Measurements from ENCODE around the gene SAMHD1.
A peak's percentile ranks its signal among the peaks of the same experiment; 100 is the strongest.
"Not testable (repeated sequence)": the region's sequence is repeated elsewhere in the genome, so short reads cannot be mapped to it uniquely, and the experiment has no call there.

Gene SAMHD1

DNA sequence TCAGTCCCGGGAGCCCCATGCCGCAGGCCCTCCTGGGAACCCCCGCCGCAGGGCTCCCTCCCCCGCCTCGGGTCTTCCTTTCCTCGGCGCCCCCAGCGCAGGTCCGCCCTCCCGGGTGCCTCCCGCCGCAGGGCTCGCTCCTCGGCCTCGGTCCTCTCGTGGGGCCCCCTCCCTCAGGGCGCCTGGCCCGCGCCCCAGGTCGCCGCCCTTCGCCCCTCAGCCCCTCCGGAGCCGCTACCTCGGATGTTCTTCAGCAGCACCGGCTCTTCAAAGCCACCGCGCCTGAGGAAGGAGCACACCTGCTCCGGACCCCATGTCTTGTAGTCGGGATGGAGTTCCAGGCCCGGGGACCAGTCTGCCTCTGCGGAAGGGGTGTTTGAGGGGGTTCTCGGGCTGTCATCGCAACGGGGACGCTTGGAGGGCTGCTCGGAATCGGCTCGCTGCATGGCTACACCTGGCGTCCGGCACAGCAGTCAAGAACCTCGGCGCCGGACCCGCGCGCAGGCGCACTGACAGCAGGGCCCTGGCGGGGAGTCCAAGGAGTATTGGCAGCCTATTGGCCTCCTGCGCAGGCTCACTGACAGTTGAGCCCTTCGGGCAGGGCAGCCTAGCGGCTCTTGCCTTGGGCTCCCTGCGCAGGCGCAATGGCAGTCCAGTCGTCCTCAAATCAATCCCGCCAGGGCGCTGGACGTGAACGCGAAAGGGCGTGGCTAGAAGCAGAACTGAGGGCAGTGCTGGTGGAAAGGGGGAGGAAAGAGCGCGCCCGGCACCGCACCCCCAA is at the start of gene SAMHD1:
Gene SAMHD1, minus strand, starts transcription at position 511 of the 781 bp plus-strand sequence. Its CDS starts 65 bp downstream, at position 446.
- Histone ChIP-seq H3K27me3 (ENCODE audit: control insufficient read depth, insufficient read depth, low read length) (peaks cover 15% of the 10 kb centered on the region), H3K27ac (ENCODE audit: low read length) (no peak within 1 kb of the TSS), H3K9me3 (ENCODE audit: control insufficient read depth, low read depth, low read length) (no peaks in the 10 kb centered on the region), H3K4me3 (ENCODE audit: low read length) (peak within 1 kb of the TSS; percentile 85), H3K4me1 (ENCODE audit: control insufficient read depth, low read depth, low read length) (peaks cover 19% of the 10 kb centered on the region), H3K9ac (ENCODE audit: low read length) (peak within 1 kb of the TSS; percentile 38), H3K36me3 (ENCODE audit: control insufficient read depth, low read depth, low read length) (no peaks in the 10 kb centered on the region)

DNA sequence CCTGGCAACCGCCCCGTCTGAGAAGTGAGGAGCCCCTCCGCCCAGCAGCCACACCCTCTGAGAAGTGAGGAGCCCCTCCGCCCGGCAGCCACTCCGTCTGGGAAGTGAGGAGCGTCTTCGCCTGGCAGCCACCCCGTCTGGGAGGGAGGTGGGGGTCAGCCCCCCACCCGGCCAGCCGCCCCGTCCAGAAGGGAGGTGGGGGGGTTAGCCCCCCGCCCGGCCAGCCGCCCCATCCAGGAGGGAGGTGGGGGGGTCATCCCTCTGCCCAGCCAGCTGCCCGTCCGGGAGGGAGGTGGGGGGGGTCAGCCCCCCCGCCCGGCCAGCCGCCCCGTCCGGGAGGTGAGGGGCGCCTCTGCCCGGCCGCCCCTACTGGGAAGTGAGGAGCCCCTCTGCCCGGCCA is 48.7 kb upstream of the SAMHD1 start:
- not testable (repeated sequence) for H3K27me3 ChIP-seq (ENCODE audit: control insufficient read depth, insufficient read depth, low read length); H3K4me3 ChIP-seq (ENCODE audit: low read length); H3K9me3 ChIP-seq (ENCODE audit: control insufficient read depth, low read depth, low read length); H3K27ac ChIP-seq (ENCODE audit: low read length); H3K4me1 ChIP-seq (ENCODE audit: control insufficient read depth, low read depth, low read length); H3K9ac ChIP-seq (ENCODE audit: low read length)
- H3K36me3 ChIP-seq (ENCODE audit: control insufficient read depth, low read depth, low read length) = peaks cover 28% of the 10 kb centered on the region

DNA sequence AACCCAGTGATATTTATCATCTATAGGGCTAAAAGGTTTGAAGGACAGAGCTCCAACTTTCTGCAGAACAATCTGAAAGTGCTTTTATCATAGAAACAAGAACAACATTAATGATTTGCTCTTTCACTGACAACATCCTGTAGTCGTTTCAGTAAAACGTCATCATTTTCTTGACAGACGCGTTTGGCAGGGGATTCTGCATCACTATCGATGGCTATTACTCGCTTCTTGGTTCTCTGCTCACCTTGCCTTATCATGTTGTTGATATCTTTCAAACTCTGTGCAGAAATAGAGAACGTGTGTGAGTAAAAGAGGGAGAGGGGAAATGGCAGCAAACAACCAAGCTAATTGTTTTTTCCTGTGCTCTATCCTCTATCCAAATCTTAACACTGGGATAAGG is 47.1 kb upstream of the SAMHD1 start:
- no peak overlapping the region for H3K4me3 ChIP-seq (ENCODE audit: low read length)
- H3K27me3 ChIP-seq (ENCODE audit: control insufficient read depth, insufficient read depth, low read length) = no peaks in the 10 kb centered on the region
- no peak overlapping the region for H3K9ac ChIP-seq (ENCODE audit: low read length)
- H3K9me3 ChIP-seq (ENCODE audit: control insufficient read depth, low read depth, low read length) = no peaks in the 10 kb centered on the region
- no peaks in the 10 kb centered on the region for H3K4me1 ChIP-seq (ENCODE audit: control insufficient read depth, low read depth, low read length)
- H3K27ac ChIP-seq (ENCODE audit: low read length) = no peak overlapping the region
- peaks cover 31% of the 10 kb centered on the region for H3K36me3 ChIP-seq (ENCODE audit: control insufficient read depth, low read depth, low read length)

- Histone ChIP-seq H3K4me3 (ENCODE audit: low read length) (no peak overlapping the region), H3K9ac (ENCODE audit: low read length) (no peak overlapping the region), H3K36me3 (ENCODE audit: control insufficient read depth, low read depth, low read length) (peaks cover 21% of the 10 kb centered on the region), H3K9me3 (ENCODE audit: control insufficient read depth, low read depth, low read length) (peaks cover 5% of the 10 kb centered on the region), H3K27me3 (ENCODE audit: control insufficient read depth, insufficient read depth, low read length) (no peaks in the 10 kb centered on the region), H3K27ac (ENCODE audit: low read length) (no peak overlapping the region), H3K4me1 (ENCODE audit: control insufficient read depth, low read depth, low read length) (no peaks in the 10 kb centered on the region)
These were observed 45.6 kb upstream of the SAMHD1 start for GRCh38 chr20:36997121-36997520.

- H3K4me3 ChIP-seq (ENCODE audit: low read length); H3K4me1 ChIP-seq (ENCODE audit: control insufficient read depth, low read depth, low read length); H3K9me3 ChIP-seq (ENCODE audit: control insufficient read depth, low read depth, low read length); H3K27me3 ChIP-seq (ENCODE audit: control insufficient read depth, insufficient read depth, low read length); H3K27ac ChIP-seq (ENCODE audit: low read length); H3K9ac ChIP-seq (ENCODE audit: low read length): not testable (repeated sequence)
- peaks cover 21% of the 10 kb centered on the region for H3K36me3 ChIP-seq (ENCODE audit: control insufficient read depth, low read depth, low read length)
These were observed 42.7 kb upstream of the SAMHD1 start for GRCh38 chr20:36994221-36994620.

- Histone ChIP-seq H3K9ac (ENCODE audit: low read length) (no peak overlapping the region), H3K4me1 (ENCODE audit: control insufficient read depth, low read depth, low read length) (no peaks in the 10 kb centered on the region), H3K27me3 (ENCODE audit: control insufficient read depth, insufficient read depth, low read length) (no peaks in the 10 kb centered on the region), H3K9me3 (ENCODE audit: control insufficient read depth, low read depth, low read length) (peaks cover 5% of the 10 kb centered on the region), H3K4me3 (ENCODE audit: low read length) (no peak overlapping the region), H3K27ac (ENCODE audit: low read length) (no peak overlapping the region), H3K36me3 (ENCODE audit: control insufficient read depth, low read depth, low read length) (peaks cover 20% of the 10 kb centered on the region)
These were observed 41.4 kb upstream of the SAMHD1 start for GRCh38 chr20:36992802-36993334.

- Histone ChIP-seq H3K9me3 (ENCODE audit: control insufficient read depth, low read depth, low read length) (peaks cover 5% of the 10 kb centered on the region), H3K27ac (ENCODE audit: low read length) (no peak overlapping the region), H3K36me3 (ENCODE audit: control insufficient read depth, low read depth, low read length) (peaks cover 11% of the 10 kb centered on the region), H3K9ac (ENCODE audit: low read length) (no peak overlapping the region), H3K4me3 (ENCODE audit: low read length) (no peak overlapping the region), H3K27me3 (ENCODE audit: control insufficient read depth, insufficient read depth, low read length) (no peaks in the 10 kb centered on the region), H3K4me1 (ENCODE audit: control insufficient read depth, low read depth, low read length) (no peaks in the 10 kb centered on the region)
These were observed 40.2 kb upstream of the SAMHD1 start for GRCh38 chr20:36991703-36992102.

DNA sequence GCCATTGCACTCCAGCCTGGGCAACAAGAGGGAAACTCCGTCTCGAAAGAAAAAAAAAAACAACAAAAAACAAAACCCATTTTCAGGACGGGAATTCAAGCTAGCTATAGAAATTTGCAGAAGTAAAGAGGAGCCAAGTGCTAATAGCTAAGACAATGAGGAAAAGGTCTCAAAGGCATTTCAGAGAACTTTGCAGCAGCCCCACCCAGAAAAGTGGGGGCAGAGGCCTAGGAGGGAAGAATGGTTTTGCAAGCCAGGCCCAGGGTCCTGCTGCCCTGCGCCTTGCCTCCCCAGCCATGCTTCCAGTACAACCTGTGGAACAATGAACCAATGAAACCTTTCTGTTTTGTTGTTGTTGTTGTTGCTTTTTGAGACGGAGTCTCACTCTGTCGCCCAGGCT is 38.3 kb upstream of the SAMHD1 start:
- Histone ChIP-seq H3K27ac (ENCODE audit: low read length) (no peak overlapping the region), H3K9me3 (ENCODE audit: control insufficient read depth, low read depth, low read length) (peaks cover 5% of the 10 kb centered on the region), H3K36me3 (ENCODE audit: control insufficient read depth, low read depth, low read length) (peaks cover under 1% of the 10 kb centered on the region), H3K27me3 (ENCODE audit: control insufficient read depth, insufficient read depth, low read length) (no peaks in the 10 kb centered on the region), H3K9ac (ENCODE audit: low read length) (no peak overlapping the region), H3K4me1 (ENCODE audit: control insufficient read depth, low read depth, low read length) (no peaks in the 10 kb centered on the region), H3K4me3 (ENCODE audit: low read length) (no peak overlapping the region)

DNA sequence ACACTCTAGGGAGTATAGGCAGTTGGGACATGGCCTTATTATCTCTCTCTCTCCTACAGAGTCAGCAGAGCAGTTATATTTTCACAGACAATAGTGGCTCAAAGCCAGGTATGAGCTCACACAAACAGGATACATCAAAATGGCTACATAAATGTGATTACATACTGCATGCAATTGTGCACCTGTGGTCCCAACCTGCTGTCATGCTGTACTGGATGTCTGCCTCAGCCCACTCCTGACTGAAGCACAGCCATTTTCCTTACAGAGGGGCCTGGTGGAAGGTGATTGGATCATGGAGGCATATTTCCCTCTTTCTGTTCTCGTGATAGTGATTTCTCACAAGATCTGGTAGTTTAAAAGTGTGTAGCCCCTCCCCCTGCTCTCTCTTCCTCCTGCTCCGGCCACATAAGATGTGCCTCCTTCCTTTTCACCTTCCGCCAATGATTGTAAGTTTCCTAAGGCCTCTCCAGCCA is 37.0 kb upstream of the SAMHD1 start:
- Histone ChIP-seq H3K36me3 (ENCODE audit: control insufficient read depth, low read depth, low read length) (no peaks in the 10 kb centered on the region), H3K9me3 (ENCODE audit: control insufficient read depth, low read depth, low read length) (peaks cover 5% of the 10 kb centered on the region), H3K4me1 (ENCODE audit: control insufficient read depth, low read depth, low read length) (no peaks in the 10 kb centered on the region), H3K27ac (ENCODE audit: low read length) (no peak overlapping the region), H3K4me3 (ENCODE audit: low read length) (no peak overlapping the region), H3K27me3 (ENCODE audit: control insufficient read depth, insufficient read depth, low read length) (no peaks in the 10 kb centered on the region), H3K9ac (ENCODE audit: low read length) (no peak overlapping the region)

- H3K4me3 ChIP-seq (ENCODE audit: low read length) = no peak overlapping the region
- H3K27me3 ChIP-seq (ENCODE audit: control insufficient read depth, insufficient read depth, low read length) = no peaks in the 10 kb centered on the region
- no peaks in the 10 kb centered on the region for H3K9me3 ChIP-seq (ENCODE audit: control insufficient read depth, low read depth, low read length)
- H3K4me1 ChIP-seq (ENCODE audit: control insufficient read depth, low read depth, low read length) = no peaks in the 10 kb centered on the region
- H3K27ac ChIP-seq (ENCODE audit: low read length) = no peak overlapping the region
- H3K9ac ChIP-seq (ENCODE audit: low read length) = no peak overlapping the region
- no peaks in the 10 kb centered on the region for H3K36me3 ChIP-seq (ENCODE audit: control insufficient read depth, low read depth, low read length)
These were observed 32.7 kb upstream of the SAMHD1 start for GRCh38 chr20:36984257-36984638.

DNA sequence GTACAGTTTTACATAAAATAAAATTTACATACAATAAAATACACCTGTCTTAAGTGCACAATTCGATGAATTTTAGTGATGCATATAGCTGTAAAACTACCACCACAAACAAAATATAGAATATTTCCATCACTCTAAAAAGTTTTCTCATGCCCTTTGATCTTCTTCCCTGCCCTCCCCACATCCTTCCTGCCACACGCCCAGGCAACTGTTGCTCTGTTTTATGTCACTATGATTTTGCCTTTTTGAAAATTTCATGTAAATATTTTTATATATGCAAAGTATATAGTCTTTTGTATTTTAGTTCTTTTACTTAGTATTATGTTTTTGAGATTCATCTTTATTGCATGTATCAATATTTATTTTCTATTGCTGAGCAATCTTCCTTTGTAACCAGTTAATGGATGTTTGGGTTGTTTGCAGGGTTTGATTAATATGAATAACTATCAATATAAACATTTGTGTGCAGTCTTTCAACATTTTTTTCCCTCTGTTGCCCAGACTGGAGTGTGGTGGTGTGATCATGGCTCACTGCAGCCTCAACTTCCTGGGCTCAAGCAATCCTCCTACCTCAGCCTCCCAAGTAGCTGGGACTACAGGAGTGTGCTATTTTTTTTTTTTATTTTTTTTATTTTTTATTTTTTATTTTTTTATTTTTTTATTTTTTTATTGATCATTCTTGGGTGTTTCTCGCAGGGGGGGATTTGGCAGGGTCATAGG is 23.8 kb upstream of the SAMHD1 start:
- H3K36me3 ChIP-seq (ENCODE audit: control insufficient read depth, low read depth, low read length) = no peaks in the 10 kb centered on the region
- H3K4me3 ChIP-seq (ENCODE audit: low read length) = no peak overlapping the region
- H3K9ac ChIP-seq (ENCODE audit: low read length) = no peak overlapping the region
- H3K4me1 ChIP-seq (ENCODE audit: control insufficient read depth, low read depth, low read length) = no peaks in the 10 kb centered on the region
- H3K27me3 ChIP-seq (ENCODE audit: control insufficient read depth, insufficient read depth, low read length) = no peaks in the 10 kb centered on the region
- no peak overlapping the region for H3K27ac ChIP-seq (ENCODE audit: low read length)
- H3K9me3 ChIP-seq (ENCODE audit: control insufficient read depth, low read depth, low read length) = no peaks in the 10 kb centered on the region
